ENCODE results near the gene UST.

- TF ChIP-seq POLR2AphosphoS5 (IDR thresholded peaks at IDR 0.05), result no peak
- TF ChIP-seq POLR2A (IDR thresholded peaks at IDR 0.05), result no peak
- no peak for TF ChIP-seq CTCF (IDR thresholded peaks at IDR 0.05)
- TF ChIP-seq EP300 (IDR thresholded peaks at IDR 0.05; ENCODE audit: low read depth), result no peak
Observed at GRCh38 chr6:148891405-148891783, 144.6 kb downstream of the UST start.
